A549 (cell line): Measurements from ENCODE around the gene LCMT2. TPM values are rescaled to one million over a fixed set of nuclear protein-coding genes. Genes with fewer than 3 reads are reported as not detected.

ENCODE experiments used
- ATAC-seq, 2 experiments: fragments of 200-7000 bp in 1 of 2; fragments of >200 bp in 1 of 2; cut with Nextera tagmentation in 1 of 2; cut with Tn5 transposase in 1 of 2; 3 replicates each; pipeline versions ENCODE4 v1.8.0 to v1.9.1; 2018 to 2020; ENCODE audit warnings: mild to moderate bottlenecking in 1 of 2, moderate library complexity in 1 of 2
- CTCF ChIA-PET: fragments of 300-600 bp; sonication (Branson Sonifier 250); formaldehyde crosslinking; extraction: SDS; loops from one replicate; lab custom pipeline; 2021; ENCODE audit warnings: antibody characterized with exemption, inconsistent platforms; lab: Yijun Ruan, JAX
- POLR2A ChIA-PET: fragments of 350-600 bp; formaldehyde crosslinking; extraction: SDS; loops from one replicate; lab custom pipeline; 2021; ENCODE audit warnings: antibody characterized with exemption, inconsistent platforms; lab: Yijun Ruan, JAX
- DNase-seq, 2 experiments: peaks; one replicate each; pipeline versions ENCODE4 v3.0.0 to v3.0.0-alpha.2; 2011 to 2016; ENCODE audit warnings: low read depth in 1 of 2, low spot score in 1 of 2
- FAIRE-seq: peaks from 2 replicates; lab custom pipeline; 2011; peaks lifted over from hg19 to GRCh38; lab: Jason Lieb, UNC
- H3K27ac ChIP-seq, 2 experiments: fragments of >200 bp; sonication (Bioruptor Twin); formaldehyde crosslinking; 3 replicates each; pipeline ENCODE4 v1.5.1; 2016 to 2017
- H3K4me1 ChIP-seq: fragments of >200 bp; sonication (Bioruptor Twin); formaldehyde crosslinking; 3 replicates; pipeline ENCODE4 v1.6.1; 2016
- H3K4me2 ChIP-seq: fragments of >200 bp; sonication (Bioruptor Twin); formaldehyde crosslinking; 3 replicates; pipeline ENCODE4 v1.6.1; 2016
- H3K4me3 ChIP-seq: fragments of >200 bp; sonication (Bioruptor Twin); formaldehyde crosslinking; 3 replicates; pipeline ENCODE4 v1.5.1; 2016
- H3K9me3 ChIP-seq: fragments of >200 bp; sonication (Bioruptor Twin); formaldehyde crosslinking; 3 replicates; pipeline ENCODE4 v1.6.1; 2016
- ATOH8 ChIP-seq: fragments of 250-450 bp; sonication (Bioruptor Pico); IDR thresholded peaks from 2 replicates; pipeline ENCODE4 v1.5.0; 2020; ENCODE audit warnings: low read depth, mild to moderate bottlenecking, moderate library complexity
- BHLHE40 ChIP-seq: IDR thresholded peaks from 2 replicates; pipeline ENCODE4 v1.6.1; 2012; ENCODE audit warnings: low read depth, low read length, inconsistent platforms
- CBX8 ChIP-seq: fragments of 200-600 bp; sonication (generic); IDR thresholded peaks from 2 replicates; pipeline ENCODE4 v1.6.1; 2016
- CEBPB ChIP-seq, 2 experiments: fragments of >200 bp in 1 of 2; sonication (Bioruptor Twin) in 1 of 2; formaldehyde crosslinking in 1 of 2; IDR thresholded peaks; 2 replicates each; pipeline ENCODE4 v1.6.1; 2012 to 2016
- CHD2 ChIP-seq: fragments of 150-350 bp; IDR thresholded peaks from 2 replicates; pipeline ENCODE4 v1.6.1; 2014; ENCODE audit warnings: low read length; ENCODE audit not compliant: partially characterized antibody
- E2F6 ChIP-seq: IDR thresholded peaks from 2 replicates; pipeline ENCODE4 v1.6.1; 2012; ENCODE audit warnings: low read depth, borderline replicate concordance
- EHF ChIP-seq: fragments of 250-450 bp; sonication (Bioruptor Pico); IDR thresholded peaks from 2 replicates; pipeline ENCODE4 v1.5.0; 2020; ENCODE audit warnings: mild to moderate bottlenecking
- EHMT2 ChIP-seq: fragments of 200-600 bp; sonication (generic); IDR thresholded peaks from 2 replicates; pipeline ENCODE4 v1.6.1; 2016; ENCODE audit warnings: antibody characterized with exemption, low read depth, mild to moderate bottlenecking, moderate library complexity
- ESRRA ChIP-seq: fragments of 150-350 bp; IDR thresholded peaks from 2 replicates; pipeline ENCODE4 v1.6.1; 2014; ENCODE audit warnings: mild to moderate bottlenecking, low read length, borderline replicate concordance
- HEYL ChIP-seq: fragments of 250-450 bp; sonication (Bioruptor Pico); IDR thresholded peaks from 2 replicates; pipeline ENCODE4 v1.8.0; 2021; ENCODE audit warnings: mild to moderate bottlenecking, moderate library complexity
- HOXA7 ChIP-seq: fragments of 250-450 bp; sonication (Bioruptor Pico); IDR thresholded peaks from 2 replicates; pipeline ENCODE4 v1.5.0; 2020; ENCODE audit warnings: mild to moderate bottlenecking, moderate library complexity
- HOXB13 ChIP-seq: fragments of 250-450 bp; sonication (Bioruptor Pico); IDR thresholded peaks from 2 replicates; pipeline ENCODE4 v1.5.0; 2020; ENCODE audit warnings: low read depth, mild to moderate bottlenecking, moderate library complexity
- KDM1A ChIP-seq: fragments of 200-600 bp; sonication (generic); IDR thresholded peaks from 2 replicates; pipeline ENCODE4 v1.6.1; 2016; ENCODE audit warnings: low read depth, mild to moderate bottlenecking
- KDM5A ChIP-seq: fragments of 200-600 bp; sonication (generic); IDR thresholded peaks from 2 replicates; pipeline ENCODE4 v1.6.1; 2016; ENCODE audit warnings: antibody characterized with exemption, mild to moderate bottlenecking
- MAX ChIP-seq: IDR thresholded peaks from 2 replicates; pipeline ENCODE4 v1.6.1; 2012
- MAZ ChIP-seq: fragments of 150-350 bp; IDR thresholded peaks from 2 replicates; pipeline ENCODE4 v1.6.1; 2014; ENCODE audit warnings: antibody characterized with exemption, low read depth, low read length, borderline replicate concordance
- MYC ChIP-seq: IDR thresholded peaks from 2 replicates; pipeline ENCODE4 v1.6.1; 2012; ENCODE audit warnings: mild to moderate bottlenecking, inconsistent platforms, low read length, improper control_type of control experiment, borderline replicate concordance
- NFE2L2 ChIP-seq: fragments of 150-350 bp; conservative IDR thresholded peaks from 2 replicates; pipeline ENCODE4 v1.6.1; 2014; ENCODE audit warnings: low read length
- NR3C1 ChIP-seq: fragments of >200 bp; sonication (Bioruptor Twin); formaldehyde crosslinking; IDR thresholded peaks from 3 replicates; pipeline ENCODE4 v1.6.1; 2017
- PBX3 ChIP-seq: IDR thresholded peaks from 2 replicates; pipeline ENCODE4 v1.6.1; 2012
- RARB ChIP-seq: fragments of 250-450 bp; sonication (Bioruptor Pico); IDR thresholded peaks from 2 replicates; pipeline ENCODE4 v1.8.0; 2021; ENCODE audit warnings: mild to moderate bottlenecking, moderate library complexity
- RCOR1 ChIP-seq: fragments of 150-350 bp; IDR thresholded peaks from 2 replicates; pipeline ENCODE4 v1.6.1; 2014; ENCODE audit warnings: antibody characterized with exemption, low read length, low read depth
- SREBF2 ChIP-seq: fragments of 450-650 bp; IDR thresholded peaks from 2 replicates; pipeline ENCODE4 v1.6.1; 2014; ENCODE audit warnings: mild to moderate bottlenecking, moderate library complexity
- TFCP2L1 ChIP-seq: fragments of 250-450 bp; sonication (Bioruptor Pico); IDR thresholded peaks from 2 replicates; pipeline ENCODE4 v1.5.0; 2021; ENCODE audit warnings: mild to moderate bottlenecking
- ZFP36 ChIP-seq: fragments of 450-650 bp; IDR thresholded peaks from 2 replicates; pipeline ENCODE4 v1.6.1; 2014; ENCODE audit warnings: borderline replicate concordance; ENCODE audit not compliant: partially characterized antibody
- ZNF302 ChIP-seq: fragments of 250-450 bp; sonication (Bioruptor Pico); IDR thresholded peaks from 2 replicates; pipeline ENCODE4 v1.9.0; 2021; ENCODE audit warnings: inconsistent platforms, mild to moderate bottlenecking, moderate library complexity
- WGBS: methylation state at CpG from one replicate; pipeline ENCODE4 v1.1.6; 2017; ENCODE audit errors: missing lambda C conversion rate; 5-methylcytosine and 5-hydroxymethylcytosine counted together
- polyA plus RNA-seq, 4 experiments: library from polyadenylated mRNA; depleted of rRNA in 3 of 4; stranded (reverse); fragments of >200 nt; fragmentation: RNase III in 1 of 4; extraction: RNeasy Plus Mini Kit Qiagen cat#74134 plus additional on column Dnase treatment in 1 of 4; gene quantifications; 2 replicates in 3 of 4; 3 replicates in 1 of 4; pipeline ENCODE4 v1.2.3, GENCODE V29; 2011 to 2017
- TF ChIP-seq, protein P1 (sequence below): fragments of 450-650 bp; IDR thresholded peaks from 2 replicates; pipeline ENCODE4 v1.6.1; 2014; ENCODE audit warnings: antibody characterized with exemption
- TF ChIP-seq, protein P2 (sequence below): fragments of 200-600 bp; sonication (generic); IDR thresholded peaks from 2 replicates; pipeline ENCODE4 v1.6.1; 2016; ENCODE audit warnings: antibody characterized with exemption, mild to moderate bottlenecking, moderate library complexity
- TF ChIP-seq, protein P3 (sequence below): fragments of 250-450 bp; sonication (Bioruptor Pico); IDR thresholded peaks from 2 replicates; pipeline ENCODE4 v1.5.0; 2021; ENCODE audit warnings: mild to moderate bottlenecking, moderate library complexity, borderline replicate concordance

LCMT2 gene
- polyA plus RNA-seq, 2 of the 4 experiments (the other 2 are of a cell fraction), result 8.3 to 9.7 TPM

DNA sequence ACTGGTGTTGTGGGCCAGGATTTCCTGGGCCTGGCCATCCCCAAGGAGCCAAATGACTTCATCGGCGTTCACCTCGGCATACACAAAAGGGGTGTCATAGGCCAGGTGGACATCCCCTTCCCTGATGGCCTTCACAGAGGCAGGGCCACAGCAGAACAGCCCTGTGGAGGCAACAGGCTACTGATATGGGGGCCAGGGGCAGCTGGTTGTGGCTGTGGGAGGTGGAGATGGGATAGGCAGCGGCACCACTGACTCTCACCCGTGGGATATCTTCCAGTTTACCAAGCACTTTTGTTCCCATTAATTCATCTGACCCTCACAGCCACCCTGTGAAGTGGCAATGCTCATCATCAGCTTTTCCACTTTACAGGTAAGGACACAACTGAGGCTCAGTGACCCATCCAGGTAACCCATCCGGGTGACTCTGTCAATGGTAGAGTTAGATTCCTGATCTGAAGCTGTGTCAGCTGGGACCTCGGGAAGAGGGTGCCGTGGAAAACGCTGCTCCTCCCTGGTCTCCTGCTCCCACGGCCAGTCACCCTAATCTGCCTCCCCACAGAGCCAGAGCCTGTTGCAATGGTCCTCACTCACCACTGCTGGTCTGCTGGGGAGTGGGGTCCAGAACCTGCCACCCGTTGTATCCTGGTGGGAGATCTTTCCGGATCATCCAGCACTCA, 48.3 kb downstream of the LCMT2 start:
- POLR2A ChIA-PET, result no interaction called here
- ATAC-seq (no peak), FAIRE-seq (no peak), DNase-seq (no peak)
- no peak overlapping the region for H3K27ac ChIP-seq
- 42% methylated on average over 6 of the region's 12 CpGs for WGBS
- no peak overlapping the region for H3K4me3 ChIP-seq
- CTCF ChIA-PET, result interaction anchor here (0.9 to 1.7 kb wide), 6 partner anchors 9 to 485 kb away, joined by 3 to 5 read pairs (median 4); partner anchors contain the start of gene CCNDBP1
- H3K4me2 ChIP-seq, result no peak overlapping the region
- TF ChIP-seq PBX3, result no peak
- no peak for TF ChIP-seq RCOR1
- no peak for TF ChIP-seq NFE2L2
- TF ChIP-seq E2F6, result no peak
- TF ChIP-seq ZFP36, result no peak
- TF ChIP-seq HOXA7 (CRISPR knock-in tag), result no peak
- TF ChIP-seq, protein P1, sequence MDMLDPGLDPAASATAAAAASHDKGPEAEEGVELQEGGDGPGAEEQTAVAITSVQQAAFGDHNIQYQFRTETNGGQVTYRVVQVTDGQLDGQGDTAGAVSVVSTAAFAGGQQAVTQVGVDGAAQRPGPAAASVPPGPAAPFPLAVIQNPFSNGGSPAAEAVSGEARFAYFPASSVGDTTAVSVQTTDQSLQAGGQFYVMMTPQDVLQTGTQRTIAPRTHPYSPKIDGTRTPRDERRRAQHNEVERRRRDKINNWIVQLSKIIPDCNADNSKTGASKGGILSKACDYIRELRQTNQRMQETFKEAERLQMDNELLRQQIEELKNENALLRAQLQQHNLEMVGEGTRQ, result no peak
- no peak for TF ChIP-seq HEYL (CRISPR knock-in tag)
- TF ChIP-seq TFCP2L1 (CRISPR knock-in tag), result no peak
- TF ChIP-seq EHF (CRISPR knock-in tag), result no peak
- no peak for TF ChIP-seq RARB (CRISPR knock-in tag)
- no peak for TF ChIP-seq MYC
- TF ChIP-seq NR3C1, result no peak
- TF ChIP-seq CHD2, result no peak
- no peak for TF ChIP-seq MAX
- no peak for TF ChIP-seq ESRRA
- no peak for TF ChIP-seq KDM5A
- no peak for TF ChIP-seq EHMT2
- TF ChIP-seq, protein P2, sequence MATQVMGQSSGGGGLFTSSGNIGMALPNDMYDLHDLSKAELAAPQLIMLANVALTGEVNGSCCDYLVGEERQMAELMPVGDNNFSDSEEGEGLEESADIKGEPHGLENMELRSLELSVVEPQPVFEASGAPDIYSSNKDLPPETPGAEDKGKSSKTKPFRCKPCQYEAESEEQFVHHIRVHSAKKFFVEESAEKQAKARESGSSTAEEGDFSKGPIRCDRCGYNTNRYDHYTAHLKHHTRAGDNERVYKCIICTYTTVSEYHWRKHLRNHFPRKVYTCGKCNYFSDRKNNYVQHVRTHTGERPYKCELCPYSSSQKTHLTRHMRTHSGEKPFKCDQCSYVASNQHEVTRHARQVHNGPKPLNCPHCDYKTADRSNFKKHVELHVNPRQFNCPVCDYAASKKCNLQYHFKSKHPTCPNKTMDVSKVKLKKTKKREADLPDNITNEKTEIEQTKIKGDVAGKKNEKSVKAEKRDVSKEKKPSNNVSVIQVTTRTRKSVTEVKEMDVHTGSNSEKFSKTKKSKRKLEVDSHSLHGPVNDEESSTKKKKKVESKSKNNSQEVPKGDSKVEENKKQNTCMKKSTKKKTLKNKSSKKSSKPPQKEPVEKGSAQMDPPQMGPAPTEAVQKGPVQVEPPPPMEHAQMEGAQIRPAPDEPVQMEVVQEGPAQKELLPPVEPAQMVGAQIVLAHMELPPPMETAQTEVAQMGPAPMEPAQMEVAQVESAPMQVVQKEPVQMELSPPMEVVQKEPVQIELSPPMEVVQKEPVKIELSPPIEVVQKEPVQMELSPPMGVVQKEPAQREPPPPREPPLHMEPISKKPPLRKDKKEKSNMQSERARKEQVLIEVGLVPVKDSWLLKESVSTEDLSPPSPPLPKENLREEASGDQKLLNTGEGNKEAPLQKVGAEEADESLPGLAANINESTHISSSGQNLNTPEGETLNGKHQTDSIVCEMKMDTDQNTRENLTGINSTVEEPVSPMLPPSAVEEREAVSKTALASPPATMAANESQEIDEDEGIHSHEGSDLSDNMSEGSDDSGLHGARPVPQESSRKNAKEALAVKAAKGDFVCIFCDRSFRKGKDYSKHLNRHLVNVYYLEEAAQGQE, result no peak
- H3K9me3 ChIP-seq, result no peaks in the 10 kb centered on the region
- H3K4me1 ChIP-seq, result no peaks in the 10 kb centered on the region

- no peak for DNase-seq
- 55% methylated on average over 7 of the region's 7 CpGs for WGBS
- Histone ChIP-seq H3K4me1 (no peaks in the 10 kb centered on the region), H3K27ac (no peak overlapping the region), H3K9me3 (no peaks in the 10 kb centered on the region), H3K4me2 (no peak overlapping the region), H3K4me3 (no peak overlapping the region)
- ATAC-seq, result no peak
- ChIA-PET POLR2A (no interaction called here), CTCF (interaction anchor here (1.1 to 1.6 kb wide), 2 partner anchors 56 to 95 kb away, joined by 4 to 5 read pairs; partner anchors contain the start of gene CCNDBP1)
- no peak for FAIRE-seq
- TF ChIP-seq ATOH8 (CRISPR knock-in tag) (no peak), CBX8 (no peak), MAZ (no peak), ZNF302 (CRISPR knock-in tag) (no peak), CHD2 (no peak), CEBPB (IDR thresholded peaks at IDR 0.05) (no peak), HOXB13 (CRISPR knock-in tag) (no peak), KDM1A (no peak), SREBF2 (no peak), KDM5A (no peak), ZFP36 (no peak), ESRRA (no peak), BHLHE40 (no peak)
- TF ChIP-seq, protein P3, sequence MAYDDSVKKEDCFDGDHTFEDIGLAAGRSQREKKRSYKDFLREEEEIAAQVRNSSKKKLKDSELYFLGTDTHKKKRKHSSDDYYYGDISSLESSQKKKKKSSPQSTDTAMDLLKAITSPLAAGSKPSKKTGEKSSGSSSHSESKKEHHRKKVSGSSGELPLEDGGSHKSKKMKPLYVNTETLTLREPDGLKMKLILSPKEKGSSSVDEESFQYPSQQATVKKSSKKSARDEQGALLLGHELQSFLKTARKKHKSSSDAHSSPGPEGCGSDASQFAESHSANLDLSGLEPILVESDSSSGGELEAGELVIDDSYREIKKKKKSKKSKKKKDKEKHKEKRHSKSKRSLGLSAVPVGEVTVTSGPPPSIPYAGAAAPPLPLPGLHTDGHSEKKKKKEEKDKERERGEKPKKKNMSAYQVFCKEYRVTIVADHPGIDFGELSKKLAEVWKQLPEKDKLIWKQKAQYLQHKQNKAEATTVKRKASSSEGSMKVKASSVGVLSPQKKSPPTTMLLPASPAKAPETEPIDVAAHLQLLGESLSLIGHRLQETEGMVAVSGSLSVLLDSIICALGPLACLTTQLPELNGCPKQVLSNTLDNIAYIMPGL (CRISPR knock-in tag), result no peak
These were observed 49.4 kb downstream of the LCMT2 start for GRCh38 chr15:43280996-43281395.
